GM18526 (cell line): Measurements from ENCODE around the gene LARP1.

Source experiments
- POLR2A ChIP-seq: IDR thresholded peaks from 3 replicates; pipeline ENCODE4 v1.6.1; 2011; ENCODE audit not compliant: insufficient read length; ENCODE audit errors: extremely low read depth

The LARP1 gene

DNA sequence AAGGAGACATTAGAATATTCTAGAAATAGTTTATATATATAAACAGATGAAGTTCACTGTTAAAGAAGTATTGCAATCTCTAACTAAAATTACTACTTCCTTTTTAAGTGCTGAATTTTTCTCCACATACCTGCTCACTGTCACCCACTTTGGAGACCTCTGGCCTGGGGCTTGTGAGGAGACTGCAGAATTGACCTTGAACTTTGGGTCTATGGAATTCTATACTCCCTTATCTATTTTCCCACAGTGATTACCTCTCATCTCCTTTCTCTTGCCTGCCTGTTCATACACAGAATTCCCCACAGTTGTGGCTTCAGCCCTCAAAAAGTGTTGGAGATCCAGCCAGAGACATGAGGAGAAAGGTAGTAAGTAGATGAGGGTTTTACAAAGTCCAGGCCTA lies 45.4 kb downstream of the LARP1 start:
- no peak for TF ChIP-seq POLR2A

DNA sequence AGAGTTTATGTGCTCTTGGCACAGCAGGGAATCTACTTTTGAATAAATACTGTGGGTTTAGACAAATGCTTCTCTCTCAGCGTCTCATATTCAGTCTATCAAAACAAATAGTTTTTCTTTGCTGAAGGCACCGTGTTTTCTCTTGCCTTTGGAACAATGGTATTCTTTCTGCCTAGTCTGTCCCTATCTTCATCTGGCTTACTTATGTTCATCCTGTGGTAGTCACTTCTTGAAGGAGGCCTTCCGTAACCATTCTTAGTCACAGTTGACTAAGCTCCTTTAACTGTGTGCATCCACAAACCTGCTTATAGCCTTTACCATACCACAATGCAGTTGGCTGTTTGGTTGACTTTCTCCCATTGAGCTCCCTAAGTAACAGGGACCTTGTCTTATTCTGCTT lies 45.9 kb downstream of the LARP1 start:
- no peak for TF ChIP-seq POLR2A

DNA sequence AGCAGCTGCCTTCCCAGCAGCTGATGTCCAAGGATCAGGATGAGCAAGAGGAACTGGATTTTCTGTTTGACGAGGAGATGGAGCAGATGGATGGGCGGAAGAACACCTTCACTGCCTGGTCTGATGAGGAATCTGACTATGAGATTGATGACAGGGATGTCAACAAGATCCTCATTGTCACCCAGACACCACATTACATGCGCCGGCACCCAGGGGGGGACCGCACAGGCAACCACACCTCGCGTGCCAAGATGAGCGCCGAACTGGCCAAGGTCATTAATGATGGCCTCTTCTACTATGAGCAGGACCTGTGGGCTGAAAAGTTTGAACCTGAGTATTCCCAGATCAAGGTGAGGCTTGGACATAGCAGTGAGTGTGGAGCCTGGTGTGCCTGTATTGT lies 46.9 kb downstream of the LARP1 start:
- no peak for TF ChIP-seq POLR2A

DNA sequence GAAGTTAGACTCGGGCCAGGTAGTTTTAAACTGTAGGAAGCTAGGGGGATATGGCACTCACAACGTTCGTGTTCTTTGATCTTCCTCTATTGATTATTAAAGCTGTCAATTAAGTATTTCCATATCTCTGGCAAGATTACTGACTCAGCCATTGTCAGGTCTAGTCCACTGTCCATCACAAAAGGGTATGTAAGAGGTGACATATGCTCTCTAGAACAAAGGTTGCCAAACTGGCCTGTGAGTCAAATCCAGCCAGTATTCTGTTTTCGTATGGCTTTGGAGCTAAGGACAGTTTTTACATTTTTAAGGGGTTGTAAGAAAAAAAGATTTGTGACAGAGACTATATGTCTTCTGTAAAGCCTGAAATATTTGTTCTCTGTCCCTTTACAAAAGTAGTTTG lies 51.0 kb downstream of the LARP1 start:
- no peak for TF ChIP-seq POLR2A

DNA sequence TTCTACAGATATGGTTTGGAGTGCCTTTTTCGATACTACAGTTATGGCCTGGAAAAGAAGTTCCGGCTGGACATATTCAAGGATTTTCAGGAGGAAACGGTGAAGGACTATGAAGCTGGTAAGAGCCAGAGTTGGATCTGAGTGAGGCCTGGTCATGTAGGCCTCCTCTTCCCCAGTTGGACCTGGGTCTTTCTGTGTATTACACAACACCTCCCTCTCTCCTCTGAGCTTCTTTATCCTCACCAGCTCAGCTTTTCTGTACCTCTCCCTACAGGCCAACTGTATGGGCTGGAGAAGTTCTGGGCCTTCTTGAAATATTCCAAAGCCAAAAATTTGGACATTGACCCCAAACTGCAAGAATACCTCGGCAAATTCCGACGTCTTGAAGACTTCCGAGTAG lies 56.1 kb downstream of the LARP1 start:
- TF ChIP-seq POLR2A = no peak

DNA sequence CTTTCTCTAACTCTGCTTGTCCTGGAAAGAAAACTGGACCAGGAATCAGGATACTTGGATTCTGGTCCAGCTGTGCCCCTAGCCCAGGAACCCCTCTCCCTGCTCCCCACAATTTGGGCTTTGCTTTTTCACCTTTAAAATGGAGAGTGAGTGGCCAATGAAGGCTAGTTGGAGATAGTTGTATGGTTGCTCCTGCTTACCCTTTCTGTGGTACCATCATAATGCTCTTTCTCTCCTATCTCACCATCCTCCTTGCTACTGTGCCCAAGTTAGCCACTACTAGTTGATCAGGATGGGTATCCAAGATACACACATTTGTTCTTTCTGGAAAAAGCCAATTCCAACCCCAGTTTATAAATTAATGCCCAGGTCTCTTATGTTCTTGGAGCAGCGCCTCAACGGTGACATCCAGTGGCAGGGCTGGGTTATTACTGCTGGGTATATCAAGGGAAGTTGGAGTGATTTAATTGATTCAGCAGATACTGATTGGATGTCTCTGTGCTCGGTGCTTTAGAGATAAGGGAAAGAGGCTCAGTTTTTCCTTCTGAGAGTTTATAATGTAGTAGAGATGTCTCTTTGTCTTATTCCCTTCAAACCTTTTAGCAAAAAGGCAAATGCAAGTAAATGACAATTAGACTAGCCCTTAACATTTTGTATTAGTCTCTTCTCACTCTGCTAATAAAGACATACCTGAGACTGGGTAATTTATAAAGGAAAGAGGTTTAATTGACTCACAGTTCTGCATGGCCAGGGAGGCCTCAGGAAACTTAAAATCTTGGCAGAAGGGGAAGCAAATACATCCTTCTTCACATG lies 56.7 kb downstream of the LARP1 start:
- no peak for TF ChIP-seq POLR2A

DNA sequence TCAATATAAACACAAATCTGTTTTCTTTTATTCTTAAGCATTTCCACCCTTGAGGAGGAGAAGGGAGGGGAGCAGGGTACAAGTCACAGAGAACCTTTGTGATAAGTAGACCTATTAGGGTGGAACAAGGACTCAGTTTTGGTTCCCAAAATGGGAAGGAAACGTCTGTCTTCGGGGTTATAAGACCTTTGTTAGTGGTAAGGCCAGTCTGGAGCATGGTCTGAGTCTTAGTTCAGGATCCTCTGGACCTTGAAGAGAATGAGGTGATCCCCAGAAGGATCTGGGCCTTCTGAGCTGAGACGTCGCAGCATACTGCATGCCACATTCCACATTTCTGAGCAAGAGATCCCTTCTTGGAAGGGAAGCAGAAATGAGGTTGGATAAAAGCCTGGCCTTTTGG lies 58.0 kb downstream of the LARP1 start:
- no peak for TF ChIP-seq POLR2A

DNA sequence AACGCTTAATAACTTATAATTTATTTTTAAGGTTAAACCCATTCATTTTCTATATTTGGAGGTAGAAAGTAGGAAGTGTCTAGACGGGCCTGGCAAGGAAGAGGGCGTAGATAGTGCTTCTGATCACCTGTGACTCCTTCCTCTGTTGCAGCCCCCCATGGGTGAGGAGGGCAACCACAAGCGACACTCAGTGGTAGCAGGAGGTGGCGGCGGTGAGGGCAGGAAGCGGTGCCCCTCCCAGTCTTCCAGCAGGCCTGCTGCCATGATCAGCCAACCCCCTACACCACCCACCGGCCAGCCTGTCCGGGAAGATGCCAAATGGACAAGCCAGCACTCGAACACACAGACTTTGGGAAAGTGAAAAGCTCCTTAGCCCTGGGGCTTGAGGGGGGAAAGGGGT lies 58.6 kb downstream of the LARP1 start:
- no peak for TF ChIP-seq POLR2A

DNA sequence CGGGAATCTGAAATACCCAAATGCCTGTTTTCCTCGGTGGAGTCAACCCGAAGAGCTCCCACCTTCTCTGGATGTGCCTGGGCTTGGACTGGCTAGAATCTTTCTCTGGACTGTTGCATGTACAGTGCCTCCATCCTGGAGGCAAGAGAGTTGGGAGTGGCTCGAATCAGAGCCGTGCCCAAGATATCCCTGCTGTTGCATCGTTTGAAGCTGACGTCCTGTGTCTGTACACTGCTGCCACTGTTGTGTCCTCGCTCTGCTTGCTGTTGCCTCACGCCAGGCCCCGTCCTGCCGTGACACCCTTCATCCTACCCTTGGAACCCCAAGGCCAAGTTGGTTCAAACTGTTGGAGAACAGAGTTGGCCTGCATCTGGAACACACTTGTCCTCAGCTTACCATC lies 59.8 kb downstream of the LARP1 start:
- no peak for TF ChIP-seq POLR2A

DNA sequence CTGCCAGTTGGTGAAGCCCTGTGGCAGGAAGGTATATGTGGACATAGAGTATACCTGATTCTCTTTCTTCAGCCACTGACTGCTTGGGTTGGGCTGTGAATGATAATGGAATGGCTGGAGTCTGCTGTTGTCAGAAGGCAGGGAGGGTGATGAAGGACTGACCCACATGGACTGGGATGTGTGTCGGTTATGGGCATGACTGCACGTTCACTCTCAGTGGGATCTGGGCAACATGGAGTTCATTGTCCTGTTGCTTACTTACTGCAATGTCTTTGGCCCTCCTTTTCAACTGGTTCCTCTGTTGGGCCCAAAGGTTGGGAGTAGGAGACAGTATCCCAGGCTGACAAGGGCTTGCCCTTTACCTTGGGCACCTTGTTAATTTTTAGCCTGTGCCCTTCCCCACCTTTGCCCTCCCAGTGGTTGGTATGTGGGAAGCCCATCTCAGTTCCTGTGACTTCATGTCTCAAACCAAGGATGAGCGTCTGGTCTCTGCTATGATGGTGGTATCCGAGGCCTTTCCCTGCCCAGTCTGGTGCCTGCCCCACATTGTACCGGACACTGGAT lies 60.6 kb downstream of the LARP1 start:
- no peak for TF ChIP-seq POLR2A

DNA sequence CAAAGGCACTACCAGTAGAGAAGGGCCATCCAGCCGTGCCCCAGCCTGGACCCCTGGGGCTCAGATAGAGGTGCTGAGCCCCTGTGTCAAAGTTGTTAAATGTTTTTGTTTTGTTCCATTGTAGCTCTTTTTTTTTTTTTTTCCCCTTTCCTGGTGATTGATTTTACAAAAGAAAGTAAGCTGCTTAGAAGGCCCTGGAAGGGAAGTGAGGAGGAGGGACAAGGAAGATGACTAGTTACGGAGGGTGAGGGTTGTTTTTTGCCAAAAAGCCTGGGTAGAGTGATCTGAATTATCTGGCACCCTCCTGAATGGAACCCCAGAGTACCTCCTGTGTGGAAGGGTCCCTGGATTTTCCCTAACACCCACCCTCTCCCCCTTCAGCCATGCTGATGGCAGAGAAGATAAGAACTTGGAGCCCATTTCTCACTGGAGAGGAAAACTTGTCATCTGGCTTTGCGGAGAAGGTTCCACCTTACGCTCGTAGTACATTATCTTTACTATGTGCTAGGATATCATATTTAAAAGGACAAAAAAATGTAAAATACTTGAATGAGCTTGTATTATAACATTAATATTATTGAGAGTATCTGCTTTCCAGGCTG lies 61.8 kb downstream of the LARP1 start:
- no peak for TF ChIP-seq POLR2A

DNA sequence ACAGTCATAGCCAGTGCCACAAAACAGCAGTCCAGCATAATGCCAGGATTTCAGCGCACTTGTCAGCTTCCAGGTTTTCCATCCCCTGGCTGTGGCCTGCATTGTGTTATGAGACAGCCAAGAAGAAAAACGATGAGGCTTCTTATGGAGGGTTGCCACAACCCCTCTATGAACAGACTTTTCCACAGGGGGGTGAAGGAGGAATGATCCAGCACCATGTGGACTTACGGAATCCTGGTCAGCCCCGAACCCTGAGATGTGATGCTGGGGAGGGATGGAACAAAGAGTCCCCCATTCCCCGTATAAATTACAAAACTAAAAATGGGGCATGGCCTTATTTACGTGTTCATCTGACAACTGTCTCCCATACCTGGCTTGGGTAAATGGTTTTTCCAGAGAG lies 62.6 kb downstream of the LARP1 start:
- TF ChIP-seq POLR2A = no peak

DNA sequence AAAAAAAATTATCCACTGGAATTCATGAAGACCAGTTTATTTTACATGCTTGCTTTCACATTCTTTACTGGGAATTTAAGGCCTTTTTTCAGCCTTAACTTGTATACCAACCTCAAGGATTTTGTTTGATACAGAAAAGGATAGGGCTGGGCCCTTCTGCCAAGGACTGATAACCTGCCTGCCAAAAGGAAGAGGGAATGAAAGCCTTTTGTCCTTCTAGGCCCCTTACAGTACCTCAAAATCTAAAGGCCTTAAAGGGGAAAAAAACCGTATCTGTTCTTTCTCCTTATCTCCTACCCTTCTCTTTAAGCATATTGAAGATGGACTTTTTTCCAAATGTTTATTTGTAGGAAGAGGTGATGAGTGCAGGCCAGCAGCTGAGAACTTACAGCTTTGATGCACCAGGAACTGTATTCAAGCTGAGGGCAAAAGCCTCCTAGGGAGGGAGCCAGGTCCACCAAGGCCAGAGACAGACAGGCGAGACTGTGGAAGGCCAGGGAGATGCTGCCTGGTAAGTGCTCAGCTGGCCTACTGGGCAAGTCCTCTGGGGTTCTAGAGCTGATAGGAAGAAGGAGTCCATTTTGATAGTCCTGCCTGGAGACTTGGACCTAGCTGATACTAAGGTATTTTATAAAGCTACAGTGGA lies 63.4 kb downstream of the LARP1 start:
- TF ChIP-seq POLR2A = no peak

DNA sequence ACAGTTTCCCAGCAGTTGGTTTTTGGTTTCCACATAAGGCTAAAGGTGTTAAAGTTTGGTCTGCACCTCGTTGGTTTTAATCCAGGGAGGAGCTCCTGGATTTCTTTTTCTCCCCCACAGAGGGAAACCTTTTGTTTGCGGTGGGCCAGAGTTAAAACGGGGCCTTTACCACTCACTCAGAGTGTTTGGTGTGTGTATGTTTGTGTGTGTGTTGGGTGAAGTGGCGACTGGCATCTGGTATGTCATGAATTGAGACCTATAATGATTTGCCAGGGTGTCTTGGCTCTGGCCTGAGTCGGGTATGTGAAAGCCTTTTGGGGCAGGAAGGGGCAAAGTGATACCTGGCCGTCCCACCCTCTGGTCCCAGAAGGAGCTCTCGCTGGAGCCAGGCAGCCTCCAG lies 64.4 kb downstream of the LARP1 start:
- TF ChIP-seq POLR2A = no peak

DNA sequence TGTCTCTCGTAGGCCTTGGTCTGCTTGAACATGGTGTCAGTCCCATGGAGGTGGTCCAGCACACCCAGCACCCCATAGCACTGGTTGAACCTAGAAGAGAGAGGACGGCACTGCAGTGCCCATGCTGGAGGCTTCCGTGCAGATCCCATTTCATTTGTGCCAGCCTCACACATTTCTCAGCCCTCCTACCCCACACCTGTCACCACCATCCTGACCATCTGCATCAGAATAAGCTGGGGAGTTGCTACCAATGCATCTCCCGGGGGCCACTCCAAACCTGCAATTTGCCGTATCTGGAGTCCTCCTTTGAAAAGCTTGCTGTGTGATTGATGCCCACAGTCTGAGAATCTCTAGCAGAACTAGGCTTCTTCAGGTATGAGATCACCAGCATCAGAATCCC lies 65.2 kb downstream of the LARP1 start:
- no peak for TF ChIP-seq POLR2A

DNA sequence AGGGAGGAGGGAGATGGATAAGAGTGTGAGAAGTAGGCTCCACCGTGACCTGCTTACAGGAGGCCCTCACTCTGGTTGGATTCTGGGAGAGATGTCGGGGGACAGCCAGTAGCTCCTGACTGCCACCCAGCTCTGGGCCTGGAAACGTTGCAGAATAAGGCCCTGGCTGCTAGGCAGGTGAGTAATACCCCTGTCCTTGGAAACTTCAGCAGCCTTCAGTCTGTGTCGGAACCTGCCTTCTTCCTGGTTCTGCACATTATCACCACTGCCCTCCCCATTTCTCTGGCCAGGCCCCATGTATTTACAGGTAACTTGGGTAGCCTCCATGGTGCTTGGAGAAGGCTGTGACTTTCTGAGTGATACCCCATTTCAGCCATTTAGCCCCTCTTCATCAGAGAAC lies 68.4 kb downstream of the LARP1 start:
- no peak for TF ChIP-seq POLR2A
